Activated T-helper 1 cell treated with anti-CD3 and anti-CD28 coated beads, Interleukin-12 subunit alpha, Interleukin-12 subunit beta, Interleukin-2, Interleukin-4 antibody, amounts not matched to agents 30 ng/mL and 10 ng/mL and 1 ng/mL, durations not matched to agents 14 hours and 24 hours and 36 hours (primary cell): Measurements from ENCODE around the gene CD3E. TPM values are rescaled to one million over a fixed set of nuclear protein-coding genes. Genes with fewer than 3 reads are reported as not detected.

Experiments
- DNase-seq: peaks from one replicate; pipeline ENCODE4 v3.0.0; 2021; ENCODE audit warnings: low spot score
- H3K27ac Mint-ChIP-seq: one replicate; pipeline ENCODE4 v1.8.0; 2021; ENCODE audit warnings: mild to moderate bottlenecking, mixed read lengths
- H3K27me3 Mint-ChIP-seq: one replicate; pipeline ENCODE4 v1.8.0; 2022; ENCODE audit warnings: mild to moderate bottlenecking, moderate library complexity, mixed read lengths; ENCODE audit not compliant: insufficient read depth
- H3K36me3 Mint-ChIP-seq: one replicate; pipeline ENCODE4 v1.8.0; 2021; ENCODE audit warnings: low read depth, mixed read lengths
- H3K4me1 Mint-ChIP-seq: one replicate; pipeline ENCODE4 v1.8.0; 2021; ENCODE audit warnings: low read depth, mixed read lengths
- H3K4me3 Mint-ChIP-seq: one replicate; pipeline ENCODE4 v1.8.0; 2021; ENCODE audit warnings: mild to moderate bottlenecking, moderate library complexity, mixed read lengths
- H3K9me3 Mint-ChIP-seq: one replicate; pipeline ENCODE4 v1.8.0; 2021; ENCODE audit warnings: mixed read lengths
- intact Hi-C: fragments of 100-400 bp; cut with micrococcal nuclease; formaldehyde crosslinking; loops from one replicate; pipeline ENCODE4 v1.15.1; 2024
- total RNA-seq: library from RNA; stranded (reverse); gene quantifications from 2 replicates; pipeline ENCODE4 v1.2.3, GENCODE V29; 2022

Gene CD3E
- total RNA-seq, 1 donor from 2014 or later, result 646 TPM

GRCh38 chr11:118276422-118276821 is 28.1 kb upstream of the CD3E start:
- DNase-seq, result no peak
- Mint-ChIP-seq H3K9me3 (peaks cover 3% of the 10 kb centered on the region), H3K4me3 (peak overlapping the region; percentile 5), H3K36me3 (no peaks in the 10 kb centered on the region), H3K4me1 (peaks cover 48% of the 10 kb centered on the region), H3K27ac (peak overlapping the region; percentile 69), H3K27me3 (no peaks in the 10 kb centered on the region)
- intact Hi-C loops, result loop anchor here (2.0 kb wide), 1 partner anchor 14 kb away; no protein-coding TSS in a partner anchor

DNA sequence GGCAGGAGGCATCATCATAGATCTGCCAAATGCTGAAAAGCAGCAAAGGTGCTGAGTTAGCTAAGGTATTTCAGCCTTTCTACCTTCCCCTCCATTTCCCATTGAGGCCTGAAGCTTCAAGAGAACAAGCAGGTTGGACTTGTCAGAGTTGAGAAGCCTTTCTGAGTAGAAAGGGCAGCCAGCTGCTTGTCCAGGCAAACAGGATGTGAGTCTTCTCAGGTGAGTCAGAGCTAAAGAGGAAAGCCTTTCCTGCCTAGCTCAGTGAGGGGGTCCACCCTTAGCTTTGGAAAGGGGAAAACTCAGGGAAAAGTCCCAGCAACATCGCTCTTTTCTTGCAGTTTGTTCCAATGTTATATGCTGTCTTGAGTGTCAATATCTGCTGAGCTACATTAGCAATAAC is 27.2 kb upstream of the CD3E start:
- H3K4me1 Mint-ChIP-seq, result peaks cover 57% of the 10 kb centered on the region
- DNase-seq, result no peak
- H3K36me3 Mint-ChIP-seq, result no peaks in the 10 kb centered on the region
- intact Hi-C loops, result loop anchor here (2.0 kb wide), 1 partner anchor 15 kb away; no protein-coding TSS in a partner anchor
- no peaks in the 10 kb centered on the region for H3K27me3 Mint-ChIP-seq
- peaks cover 6% of the 10 kb centered on the region for H3K9me3 Mint-ChIP-seq
- no peak overlapping the region for H3K27ac Mint-ChIP-seq
- H3K4me3 Mint-ChIP-seq, result no peak overlapping the region

DNA sequence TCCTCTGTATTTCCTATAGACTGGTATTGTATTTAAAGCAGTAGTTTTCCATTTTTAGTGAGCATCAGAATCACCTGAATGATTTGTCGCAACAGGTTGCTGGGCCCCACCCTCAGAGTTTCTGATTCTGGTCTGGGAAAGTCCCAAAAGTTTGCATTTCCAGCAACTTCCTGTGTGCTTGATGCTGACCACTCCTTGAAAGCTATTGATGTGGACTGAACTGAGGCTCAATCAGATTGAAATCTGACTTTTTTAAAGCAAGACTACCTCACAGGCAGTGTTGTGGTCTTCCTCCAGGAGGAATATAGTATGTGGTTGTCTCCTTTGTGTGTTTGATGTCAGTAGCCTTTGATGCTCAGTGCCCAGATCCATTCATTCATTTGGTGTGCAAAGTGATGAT is 23.2 kb upstream of the CD3E start:
- H3K27me3 Mint-ChIP-seq, result peaks cover 3% of the 10 kb centered on the region
- H3K36me3 Mint-ChIP-seq, result peaks cover 6% of the 10 kb centered on the region
- intact Hi-C loops, result loop anchor here (5.0 kb wide), 1 partner anchor 39 kb away; no protein-coding TSS in a partner anchor
- peaks cover 6% of the 10 kb centered on the region for H3K9me3 Mint-ChIP-seq
- H3K4me3 Mint-ChIP-seq, result peak overlapping the region; percentile 0
- H3K27ac Mint-ChIP-seq, result peak overlapping the region; percentile 73
- H3K4me1 Mint-ChIP-seq, result peaks cover 68% of the 10 kb centered on the region
- DNase-seq, result no peak

DNA sequence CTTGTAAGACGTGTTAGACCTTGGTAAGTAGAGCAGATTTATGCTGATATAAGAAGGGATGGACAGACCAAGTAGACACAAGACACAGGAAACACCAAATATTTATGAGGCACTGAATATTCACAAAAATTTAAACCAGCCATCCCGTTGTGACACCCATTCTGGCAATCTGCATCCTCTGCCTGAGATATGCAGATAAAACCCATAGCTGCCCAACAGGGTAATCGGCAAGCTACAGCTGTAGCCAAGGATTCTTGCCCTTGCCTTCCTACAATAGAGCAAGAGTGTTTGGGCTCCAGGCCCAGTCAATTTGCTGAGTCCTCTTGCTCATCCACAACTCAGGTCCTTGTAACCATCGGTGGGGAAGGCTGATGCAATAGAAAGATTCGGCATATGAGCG is 21.9 kb upstream of the CD3E start:
- no peak overlapping the region for H3K27ac Mint-ChIP-seq
- DNase-seq, result no peak
- H3K4me1 Mint-ChIP-seq, result peaks cover 54% of the 10 kb centered on the region
- H3K4me3 Mint-ChIP-seq, result no peak overlapping the region
- peaks cover 6% of the 10 kb centered on the region for H3K36me3 Mint-ChIP-seq
- peaks cover 3% of the 10 kb centered on the region for H3K27me3 Mint-ChIP-seq
- intact Hi-C loops, result loop anchor here (5.0 kb wide), 1 partner anchor 40 kb away; no protein-coding TSS in a partner anchor
- peaks cover 6% of the 10 kb centered on the region for H3K9me3 Mint-ChIP-seq

DNA sequence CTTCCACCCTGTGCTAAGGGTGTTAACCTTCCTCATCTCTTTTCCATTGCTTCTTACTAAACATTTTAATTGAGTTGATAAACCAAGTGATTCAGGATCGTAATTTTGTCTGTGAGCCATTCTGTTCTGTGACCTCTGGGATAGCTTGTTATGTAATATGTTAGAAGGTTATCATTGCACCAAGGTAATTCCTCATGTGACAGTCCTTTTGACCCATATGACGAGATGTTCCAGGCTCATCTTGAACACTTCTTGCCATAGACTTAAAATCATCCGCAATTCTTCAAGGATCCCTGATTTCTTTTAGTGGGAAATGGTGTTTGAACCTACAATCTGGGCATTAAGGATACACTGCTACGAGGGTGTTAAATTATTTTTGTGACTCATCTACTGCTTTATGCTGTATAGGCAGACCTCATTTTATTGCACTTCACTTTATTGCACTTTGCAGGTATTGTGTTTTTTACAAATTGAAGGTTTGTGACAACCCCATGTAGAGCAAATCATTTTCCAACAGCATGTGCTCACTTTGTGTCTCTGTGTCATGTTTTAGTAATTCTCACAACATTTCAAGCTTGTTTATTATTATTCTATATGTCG is 21.4 kb upstream of the CD3E start:
- Mint-ChIP-seq H3K27me3 (peaks cover 3% of the 10 kb centered on the region), H3K4me1 (peaks cover 54% of the 10 kb centered on the region), H3K9me3 (peaks cover 6% of the 10 kb centered on the region), H3K27ac (no peak overlapping the region), H3K36me3 (peaks cover 6% of the 10 kb centered on the region), H3K4me3 (no peak overlapping the region)
- intact Hi-C loops, result loop anchor here (5.0 kb wide), 1 partner anchor 41 kb away; no protein-coding TSS in a partner anchor
- no peak for DNase-seq

GRCh38 chr11:118283756-118284350 is 20.7 kb upstream of the CD3E start:
- peaks cover 3% of the 10 kb centered on the region for H3K27me3 Mint-ChIP-seq
- H3K36me3 Mint-ChIP-seq, result peaks cover 6% of the 10 kb centered on the region
- peaks cover 6% of the 10 kb centered on the region for H3K9me3 Mint-ChIP-seq
- H3K4me3 Mint-ChIP-seq, result no peak overlapping the region
- H3K27ac Mint-ChIP-seq, result peak overlapping the region; percentile 58
- peaks cover 52% of the 10 kb centered on the region for H3K4me1 Mint-ChIP-seq
- intact Hi-C loops, result loop anchor here (5.0 kb wide), 1 partner anchor 42 kb away; no protein-coding TSS in a partner anchor
- no peak for DNase-seq

DNA sequence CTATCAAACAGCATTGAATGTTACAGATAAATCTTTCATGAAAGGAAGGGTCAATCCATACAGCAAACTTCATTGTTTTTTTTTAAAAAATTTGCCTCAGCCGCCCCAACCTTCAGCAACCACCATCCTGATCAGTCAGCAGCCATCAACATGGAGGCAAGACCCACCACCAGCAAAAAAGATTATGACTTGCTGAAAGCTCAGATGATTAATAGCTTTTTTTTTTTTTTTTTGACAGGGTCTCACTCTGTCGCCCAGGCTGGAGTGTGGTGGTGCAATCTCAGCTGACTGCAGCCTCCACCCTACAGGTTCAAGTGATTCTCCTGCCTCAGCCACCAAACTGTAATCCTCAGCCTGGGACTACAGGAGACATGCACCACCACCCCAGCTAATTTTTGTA is 18.0 kb upstream of the CD3E start:
- Mint-ChIP-seq H3K9me3 (peaks cover 4% of the 10 kb centered on the region), H3K36me3 (peaks cover 6% of the 10 kb centered on the region), H3K27ac (no peak overlapping the region), H3K4me1 (peaks cover 45% of the 10 kb centered on the region), H3K27me3 (peaks cover 3% of the 10 kb centered on the region), H3K4me3 (no peak overlapping the region)
- intact Hi-C loops, result no loop called here
- DNase-seq, result no peak

GRCh38 chr11:118287006-118287405 is 17.5 kb upstream of the CD3E start:
- no peak overlapping the region for H3K4me3 Mint-ChIP-seq
- no peak overlapping the region for H3K27ac Mint-ChIP-seq
- intact Hi-C loops, result no loop called here
- peaks cover 3% of the 10 kb centered on the region for H3K27me3 Mint-ChIP-seq
- peaks cover 3% of the 10 kb centered on the region for H3K9me3 Mint-ChIP-seq
- DNase-seq, result no peak
- peaks cover 6% of the 10 kb centered on the region for H3K36me3 Mint-ChIP-seq
- H3K4me1 Mint-ChIP-seq, result peaks cover 43% of the 10 kb centered on the region

DNA sequence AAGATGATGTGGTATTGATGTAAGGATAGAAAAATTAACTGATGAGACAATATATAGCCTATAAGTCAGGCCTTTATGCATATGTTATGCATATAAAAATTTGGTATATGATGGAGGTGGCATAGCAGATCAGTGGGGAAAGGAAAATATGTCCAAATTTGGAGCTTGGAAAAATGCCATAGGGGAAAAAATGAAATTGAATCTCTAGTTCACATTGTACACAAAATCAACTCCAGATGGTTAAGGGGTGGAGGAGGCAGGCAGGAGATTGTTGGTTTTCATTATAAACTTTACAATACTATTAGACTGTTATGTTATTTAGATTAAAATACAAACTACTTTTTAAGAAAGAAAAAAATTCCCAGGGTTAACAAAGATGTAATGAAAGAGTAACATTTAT is 15.1 kb upstream of the CD3E start:
- H3K27ac Mint-ChIP-seq, result no peak overlapping the region
- peaks cover 3% of the 10 kb centered on the region for H3K36me3 Mint-ChIP-seq
- no peak overlapping the region for H3K4me3 Mint-ChIP-seq
- intact Hi-C loops, result no loop called here
- peaks cover 3% of the 10 kb centered on the region for H3K9me3 Mint-ChIP-seq
- H3K27me3 Mint-ChIP-seq, result peaks cover 3% of the 10 kb centered on the region
- H3K4me1 Mint-ChIP-seq, result peaks cover 27% of the 10 kb centered on the region
- DNase-seq, result no peak

GRCh38 chr11:118290923-118291322 is 13.6 kb upstream of the CD3E start:
- intact Hi-C loops, result loop anchor here (1.0 to 2.0 kb wide), 5 partner anchors 38 to 146 kb away; partner anchors contain the start of genes JAML and MPZL3
- no peak overlapping the region for H3K4me3 Mint-ChIP-seq
- H3K4me1 Mint-ChIP-seq, result peaks cover 29% of the 10 kb centered on the region
- peaks cover 3% of the 10 kb centered on the region for H3K9me3 Mint-ChIP-seq
- peak overlapping the region; percentile 15 for H3K27ac Mint-ChIP-seq
- H3K36me3 Mint-ChIP-seq, result peaks cover 1% of the 10 kb centered on the region
- peaks cover 2% of the 10 kb centered on the region for H3K27me3 Mint-ChIP-seq
- DNase-seq, result peak; percentile 40

DNA sequence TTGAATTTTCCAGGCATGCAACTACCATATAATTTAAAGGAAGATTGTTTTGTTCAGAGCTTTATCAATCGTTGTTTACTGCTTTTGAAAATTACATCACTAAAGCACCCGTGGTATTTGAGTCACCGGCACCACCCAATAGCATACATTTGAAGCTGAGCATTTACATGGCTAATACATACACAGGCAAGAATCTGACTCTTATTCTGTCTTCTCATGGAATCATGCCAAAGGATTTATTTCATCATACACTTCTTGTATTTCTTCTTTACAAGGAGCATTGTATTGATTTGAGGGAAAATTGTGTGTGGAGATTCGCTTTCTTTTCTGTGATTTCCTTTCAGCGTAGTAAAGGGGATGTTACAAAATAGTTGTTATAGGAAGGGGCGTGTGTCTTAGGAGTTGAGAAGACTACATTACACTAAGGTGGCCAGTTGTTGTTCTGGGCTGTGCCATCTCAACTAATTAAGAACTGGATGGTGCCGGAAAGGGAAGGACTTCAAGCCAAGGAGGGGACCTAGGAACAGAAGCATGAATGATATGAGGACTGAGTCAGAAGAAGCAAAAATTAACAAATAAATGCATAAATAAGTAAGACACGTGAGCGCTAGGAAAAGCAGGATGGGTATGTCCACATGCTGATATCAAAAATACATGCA is 12.9 kb upstream of the CD3E start:
- Mint-ChIP-seq H3K27ac (no peak overlapping the region), H3K27me3 (no peaks in the 10 kb centered on the region), H3K9me3 (peaks cover 3% of the 10 kb centered on the region), H3K36me3 (no peaks in the 10 kb centered on the region), H3K4me3 (no peak overlapping the region), H3K4me1 (peaks cover 29% of the 10 kb centered on the region)
- no peak for DNase-seq
- intact Hi-C loops, result loop anchor here (1.0 to 2.0 kb wide), 5 partner anchors 39 to 146 kb away; partner anchors contain the start of genes JAML and MPZL3

DNA sequence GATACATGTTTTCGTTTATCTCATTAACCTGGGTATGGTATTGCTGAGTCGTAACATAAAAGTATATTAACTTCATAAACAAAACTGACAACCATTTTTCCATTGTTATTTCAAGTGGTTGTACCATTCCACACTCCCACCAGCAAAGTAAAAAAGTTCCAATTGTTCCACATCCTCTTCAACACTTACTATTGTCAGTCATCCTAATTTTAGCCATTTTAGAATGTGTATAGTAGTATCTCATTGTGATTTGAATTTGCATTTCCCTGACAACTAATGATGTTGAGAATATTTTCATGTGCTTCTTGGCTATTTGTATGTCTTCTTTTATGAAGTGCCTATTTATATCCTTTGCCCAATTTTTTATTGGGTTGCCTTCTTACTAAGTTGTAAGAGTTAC is 10.5 kb upstream of the CD3E start:
- Mint-ChIP-seq H3K27me3 (no peaks in the 10 kb centered on the region), H3K36me3 (no peaks in the 10 kb centered on the region), H3K4me1 (peaks cover 29% of the 10 kb centered on the region), H3K4me3 (no peak overlapping the region), H3K27ac (no peak overlapping the region), H3K9me3 (peaks cover 3% of the 10 kb centered on the region)
- intact Hi-C loops, result no loop called here
- no peak for DNase-seq

DNA sequence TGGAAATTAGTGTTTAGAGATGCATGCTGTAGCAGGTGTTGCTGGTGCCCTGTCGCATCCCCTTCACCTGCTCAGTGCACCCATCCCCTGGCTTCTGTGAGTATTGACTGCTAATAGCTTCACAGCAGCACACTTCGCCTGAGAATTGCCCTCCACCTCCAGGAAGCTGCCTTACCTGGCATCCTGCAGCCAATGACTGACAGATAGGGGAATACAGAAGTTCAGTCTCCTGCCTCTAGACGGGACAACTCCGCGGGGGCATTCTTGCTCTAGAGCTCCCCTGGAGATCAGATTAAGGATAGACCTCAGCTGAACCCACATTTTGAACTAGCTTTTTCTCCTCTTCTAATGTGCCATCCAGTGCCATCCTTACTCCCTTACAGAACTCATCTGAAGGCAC is 9.3 kb upstream of the CD3E start:
- no peaks in the 10 kb centered on the region for H3K27me3 Mint-ChIP-seq
- no peak overlapping the region for H3K27ac Mint-ChIP-seq
- no peaks in the 10 kb centered on the region for H3K9me3 Mint-ChIP-seq
- no peak for DNase-seq
- H3K4me1 Mint-ChIP-seq, result peaks cover 31% of the 10 kb centered on the region
- peaks cover under 1% of the 10 kb centered on the region for H3K36me3 Mint-ChIP-seq
- no peak overlapping the region for H3K4me3 Mint-ChIP-seq
- intact Hi-C loops, result loop anchor here (1.0 kb wide), 1 partner anchor 97 kb away; no protein-coding TSS in a partner anchor
